Mesenchymal stem cell (in vitro differentiated cells and primary cell): ENCODE measurements around the gene MRPS12.

Experiments used
- DNase-seq: peaks from one replicate; pipeline ENCODE4 v3.0.0-alpha.2; 2013
- H2AFZ ChIP-seq: one replicate; pipeline ENCODE4 v1.6.1; 2013; ENCODE audit warnings: low read depth, mild to moderate bottlenecking, control low read depth, inconsistent platforms, low read length, moderate library complexity
- H2AK5ac ChIP-seq: 2 replicates; pipeline ENCODE4 v1.6.1; 2013; ENCODE audit warnings: low read length, moderate library complexity, mild to moderate bottlenecking, inconsistent platforms; ENCODE audit not compliant: severe bottlenecking
- H2BK120ac ChIP-seq: one replicate; pipeline ENCODE4 v1.6.1; 2013; ENCODE audit warnings: low read depth, mild to moderate bottlenecking, inconsistent platforms, low read length, moderate library complexity
- H2BK12ac ChIP-seq, 2 experiments: one replicate each; pipeline ENCODE4 v1.6.1; 2013; ENCODE audit warnings: inconsistent platforms in 2 of 2, low read length in 2 of 2, mild to moderate bottlenecking in 2 of 2, moderate library complexity in 2 of 2, control low read depth in 1 of 2
- H2BK15ac ChIP-seq: one replicate; pipeline ENCODE4 v1.6.1; 2013; ENCODE audit warnings: mild to moderate bottlenecking, low read depth, inconsistent platforms; ENCODE audit not compliant: poor library complexity, severe bottlenecking
- H2BK5ac ChIP-seq: 2 replicates; pipeline ENCODE4 v1.6.1; 2013; ENCODE audit warnings: low read depth, mild to moderate bottlenecking, low read length, control low read depth, inconsistent platforms; ENCODE audit not compliant: poor library complexity, severe bottlenecking
- H3K14ac ChIP-seq, 2 experiments: one replicate each; pipeline ENCODE4 v1.6.1; 2013; ENCODE audit warnings: inconsistent platforms in 2 of 2, low read length in 2 of 2, control low read depth in 1 of 2, mild to moderate bottlenecking in 1 of 2, moderate library complexity in 1 of 2
- H3K18ac ChIP-seq, 2 experiments: one replicate each; pipeline ENCODE4 v1.6.1; 2013; ENCODE audit warnings: inconsistent platforms in 2 of 2, low read length in 2 of 2, control low read depth in 1 of 2, low read depth in 1 of 2, mild to moderate bottlenecking in 1 of 2
- H3K23ac ChIP-seq, 2 experiments: one replicate each; pipeline ENCODE4 v1.6.1; 2013; ENCODE audit warnings: inconsistent platforms in 2 of 2, low read length in 2 of 2, mild to moderate bottlenecking in 2 of 2, moderate library complexity in 2 of 2, control low read depth in 1 of 2
- H3K27ac ChIP-seq: 2 replicates; pipeline ENCODE4 v1.5.1; 2013; ENCODE audit warnings: mild to moderate bottlenecking, moderate library complexity, low read length, control low read depth, inconsistent platforms; ENCODE audit not compliant: poor library complexity, severe bottlenecking
- H3K27me3 ChIP-seq, 2 experiments: 2 replicates each; pipeline versions ENCODE4 v1.6.1 to v1.7.0; 2013; ENCODE audit warnings: low read length in 2 of 2, mild to moderate bottlenecking in 2 of 2, moderate library complexity in 2 of 2, control low read depth in 1 of 2, inconsistent platforms in 1 of 2; ENCODE audit not compliant: control insufficient read depth in 1 of 2, insufficient read depth in 1 of 2
- H3K36me3 ChIP-seq, 2 experiments: 2 replicates each; pipeline versions ENCODE4 v1.6.1 to v1.7.0; 2013; ENCODE audit warnings: low read length in 2 of 2, control low read depth in 1 of 2, inconsistent platforms in 1 of 2, low read depth in 1 of 2, mild to moderate bottlenecking in 1 of 2; ENCODE audit not compliant: insufficient read depth in 2 of 2, control insufficient read depth in 1 of 2
- H3K4ac ChIP-seq, 2 experiments: one replicate each; pipeline ENCODE4 v1.6.1; 2013; ENCODE audit warnings: inconsistent platforms in 2 of 2, low read length in 2 of 2, mild to moderate bottlenecking in 2 of 2, moderate library complexity in 2 of 2, control low read depth in 1 of 2, low read depth in 1 of 2
- H3K4me1 ChIP-seq: 2 replicates; pipeline ENCODE4 v1.6.1; 2013; ENCODE audit warnings: low read depth, low read length, control low read depth; ENCODE audit not compliant: control insufficient read depth, insufficient read depth
- H3K4me2 ChIP-seq: 2 replicates; pipeline ENCODE4 v1.6.1; 2013; ENCODE audit warnings: low read length, mild to moderate bottlenecking, inconsistent platforms; ENCODE audit not compliant: poor library complexity, severe bottlenecking
- H3K4me3 ChIP-seq, 2 experiments: 2 replicates each; pipeline versions ENCODE4 v1.5.1 to v1.7.0; 2013; ENCODE audit warnings: low read length in 2 of 2, mild to moderate bottlenecking in 2 of 2, control low read depth in 1 of 2, low read depth in 1 of 2; ENCODE audit not compliant: insufficient read depth in 1 of 2
- H3K79me1 ChIP-seq: replicated peaks from 2 replicates; pipeline ENCODE4 v1.6.1; 2013; ENCODE audit warnings: mild to moderate bottlenecking, control low read depth, low read length, inconsistent platforms; ENCODE audit not compliant: poor library complexity, severe bottlenecking
- H3K9ac ChIP-seq: 2 replicates; pipeline ENCODE4 v1.7.0; 2013; ENCODE audit warnings: mild to moderate bottlenecking, low read length, moderate library complexity
- H3K9me3 ChIP-seq: 2 replicates; pipeline ENCODE4 v1.7.0; 2013; ENCODE audit warnings: mild to moderate bottlenecking, low read length; ENCODE audit not compliant: control insufficient read depth
- H4K8ac ChIP-seq: one replicate; pipeline ENCODE4 v1.6.1; 2013; ENCODE audit warnings: inconsistent platforms, mild to moderate bottlenecking, low read length, moderate library complexity
- H4K91ac ChIP-seq: one replicate; pipeline ENCODE4 v1.6.1; 2013; ENCODE audit warnings: mild to moderate bottlenecking, low read length, inconsistent platforms
- WGBS: methylation state at CpG from one replicate; pipeline ENCODE4 v1.1.7; 2013; ENCODE audit warnings: mixed read lengths; 5-methylcytosine and 5-hydroxymethylcytosine counted together

The MRPS12 gene

GRCh38 chr19:38931521-38931793 lies 713 bp downstream of the MRPS12 start:
- Histone ChIP-seq H3K36me3 (peaks cover 23 to 28% of the 10 kb centered on the region in 2 experiments), H2AK5ac (no peak overlapping the region), H2BK5ac (no peak overlapping the region), H2BK120ac (no peak overlapping the region), H4K8ac (no peak overlapping the region), H3K9ac (peak overlapping the region; percentile 95), H3K18ac (no peak overlapping the region), H3K4me3 (peak overlapping the region; percentile 80 to 89), H2BK12ac (no peak overlapping the region), H2BK15ac (no peak overlapping the region), H2AFZ (no peak overlapping the region), H4K91ac (no peak overlapping the region), H3K14ac (no peak overlapping the region), H3K9me3 (no peaks in the 10 kb centered on the region), H3K79me1 (peaks cover 28% of the 10 kb centered on the region), H3K23ac (no peak overlapping the region), H3K4me1 (peaks cover 10% of the 10 kb centered on the region), H3K4me2 (peak overlapping the region; percentile 97), H3K4ac (peak overlapping the region in 1 of 2 experiments; percentile 89), H3K27ac (no peak overlapping the region), H3K27me3 (no peaks in the 10 kb centered on the region)
- 35% methylated on average over 5 of the region's 8 CpGs for WGBS
- DNase-seq = no peak

- no peaks in the 10 kb centered on the region for H3K9me3 ChIP-seq
- peaks cover 23 to 26% of the 10 kb centered on the region in 2 experiments for H3K36me3 ChIP-seq
- H3K4me2 ChIP-seq = no peak overlapping the region
- H3K4ac ChIP-seq = no peak overlapping the region
- no peak overlapping the region for H3K14ac ChIP-seq
- peaks cover 10% of the 10 kb centered on the region for H3K4me1 ChIP-seq
- no peak overlapping the region for H3K4me3 ChIP-seq
- no peak overlapping the region for H2BK15ac ChIP-seq
- peak overlapping the region; percentile 0 for H4K8ac ChIP-seq
- no peak overlapping the region for H3K23ac ChIP-seq
- H3K18ac ChIP-seq = no peak overlapping the region
- peak; percentile 59 for DNase-seq
- 96% methylated on average over 28 of the region's 29 CpGs for WGBS
- H4K91ac ChIP-seq = peak overlapping the region; percentile 76
- no peaks in the 10 kb centered on the region for H3K27me3 ChIP-seq
- peaks cover 27% of the 10 kb centered on the region for H3K79me1 ChIP-seq
- H2BK5ac ChIP-seq = no peak overlapping the region
- H3K27ac ChIP-seq = no peak overlapping the region
- no peak overlapping the region for H2AFZ ChIP-seq
- H2AK5ac ChIP-seq = peak overlapping the region; percentile 1
- H2BK12ac ChIP-seq = no peak overlapping the region
- H3K9ac ChIP-seq = no peak overlapping the region
- no peak overlapping the region for H2BK120ac ChIP-seq
Measured at GRCh38 chr19:38932425-38933179, 1.9 kb downstream of the MRPS12 start.

GRCh38 chr19:38933544-38933943 lies 2.8 kb downstream of the MRPS12 start:
- no peak overlapping the region for H2AK5ac ChIP-seq
- no peak overlapping the region for H2BK15ac ChIP-seq
- no peaks in the 10 kb centered on the region for H3K9me3 ChIP-seq
- WGBS = 91% methylated on average over 3 of the region's 4 CpGs
- no peak overlapping the region for H3K4ac ChIP-seq
- no peak overlapping the region for H3K9ac ChIP-seq
- H2BK12ac ChIP-seq = no peak overlapping the region
- no peak overlapping the region for H3K18ac ChIP-seq
- H3K36me3 ChIP-seq = peaks cover 21 to 23% of the 10 kb centered on the region in 2 experiments
- no peak overlapping the region for H3K27ac ChIP-seq
- peaks cover 25% of the 10 kb centered on the region for H3K79me1 ChIP-seq
- DNase-seq = no peak
- H2AFZ ChIP-seq = no peak overlapping the region
- no peak overlapping the region for H3K4me3 ChIP-seq
- H4K91ac ChIP-seq = no peak overlapping the region
- no peak overlapping the region for H2BK5ac ChIP-seq
- peaks cover 10% of the 10 kb centered on the region for H3K4me1 ChIP-seq
- H2BK120ac ChIP-seq = no peak overlapping the region
- no peak overlapping the region for H3K23ac ChIP-seq
- H3K14ac ChIP-seq = no peak overlapping the region
- no peaks in the 10 kb centered on the region for H3K27me3 ChIP-seq
- no peak overlapping the region for H3K4me2 ChIP-seq
- no peak overlapping the region for H4K8ac ChIP-seq

GRCh38 chr19:38939957-38940356 lies 9.2 kb downstream of the MRPS12 start:
- WGBS = 79% methylated on average over 5 of the region's 5 CpGs
- Histone ChIP-seq H4K8ac (no peak overlapping the region), H2BK120ac (no peak overlapping the region), H3K4me2 (no peak overlapping the region), H3K4me3 (no peak overlapping the region), H2BK15ac (no peak overlapping the region), H2BK12ac (no peak overlapping the region), H3K36me3 (peaks cover 7 to 9% of the 10 kb centered on the region in 2 experiments), H3K27ac (no peak overlapping the region), H2BK5ac (no peak overlapping the region), H3K27me3 (no peaks in the 10 kb centered on the region), H3K79me1 (peaks cover under 1% of the 10 kb centered on the region), H3K14ac (no peak overlapping the region), H3K9me3 (no peaks in the 10 kb centered on the region), H2AFZ (no peak overlapping the region), H3K4ac (no peak overlapping the region), H4K91ac (no peak overlapping the region), H3K18ac (no peak overlapping the region), H3K23ac (no peak overlapping the region), H3K9ac (no peak overlapping the region), H3K4me1 (no peaks in the 10 kb centered on the region), H2AK5ac (no peak overlapping the region)
- DNase-seq = no peak
